OCI-LY1 (cell line): Measurements from ENCODE around the gene RASSF4.

Experiments
- CTCF ChIP-seq: fragments of 200-600 bp; sonication (generic), shearing (Covaris generic); IDR thresholded peaks from 2 replicates; pipeline ENCODE4 v1.5.1; 2017; ENCODE audit warnings: mild to moderate bottlenecking, antibody characterized with exemption, low read length, moderate library complexity, mixed read lengths
- EZH2 ChIP-seq: fragments of 200-600 bp; sonication (generic), shearing (Covaris generic); IDR thresholded peaks from 2 replicates; pipeline ENCODE4 v1.8.0; 2017; ENCODE audit warnings: borderline replicate concordance, mixed run types, mild to moderate bottlenecking, antibody characterized with exemption, low read length, moderate library complexity, mixed read lengths

GRCh38 chr10:44922021-44922420 lies 37.6 kb upstream of the RASSF4 start:
- TF ChIP-seq EZH2 (no peak), CTCF (no peak)
